ENCODE data around the gene MAP3K7CL.

DNA sequence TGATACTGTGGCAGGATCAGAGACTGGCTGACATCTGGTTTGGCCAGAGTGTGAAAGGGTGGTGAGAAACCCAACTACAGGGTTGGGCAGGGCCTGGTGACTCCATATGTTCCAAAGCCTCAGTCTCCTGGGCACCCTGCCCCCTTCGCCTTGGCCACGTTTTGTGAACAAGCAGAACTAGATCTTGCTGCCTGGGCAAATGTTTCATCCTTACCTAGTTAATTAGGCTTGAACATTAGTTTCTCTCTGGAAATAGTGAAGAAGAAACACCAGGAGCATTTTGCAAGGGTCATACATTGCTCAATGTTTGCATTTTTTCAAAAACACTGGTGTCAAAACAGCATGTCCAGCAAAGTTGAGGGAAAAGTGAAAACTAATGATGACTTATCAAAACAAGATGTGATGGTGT is 60.5 kb downstream of the MAP3K7CL start:
- TF ChIP-seq POLR2A (IDR thresholded peaks at IDR 0.05), result no peak
- TF ChIP-seq, protein P1, sequence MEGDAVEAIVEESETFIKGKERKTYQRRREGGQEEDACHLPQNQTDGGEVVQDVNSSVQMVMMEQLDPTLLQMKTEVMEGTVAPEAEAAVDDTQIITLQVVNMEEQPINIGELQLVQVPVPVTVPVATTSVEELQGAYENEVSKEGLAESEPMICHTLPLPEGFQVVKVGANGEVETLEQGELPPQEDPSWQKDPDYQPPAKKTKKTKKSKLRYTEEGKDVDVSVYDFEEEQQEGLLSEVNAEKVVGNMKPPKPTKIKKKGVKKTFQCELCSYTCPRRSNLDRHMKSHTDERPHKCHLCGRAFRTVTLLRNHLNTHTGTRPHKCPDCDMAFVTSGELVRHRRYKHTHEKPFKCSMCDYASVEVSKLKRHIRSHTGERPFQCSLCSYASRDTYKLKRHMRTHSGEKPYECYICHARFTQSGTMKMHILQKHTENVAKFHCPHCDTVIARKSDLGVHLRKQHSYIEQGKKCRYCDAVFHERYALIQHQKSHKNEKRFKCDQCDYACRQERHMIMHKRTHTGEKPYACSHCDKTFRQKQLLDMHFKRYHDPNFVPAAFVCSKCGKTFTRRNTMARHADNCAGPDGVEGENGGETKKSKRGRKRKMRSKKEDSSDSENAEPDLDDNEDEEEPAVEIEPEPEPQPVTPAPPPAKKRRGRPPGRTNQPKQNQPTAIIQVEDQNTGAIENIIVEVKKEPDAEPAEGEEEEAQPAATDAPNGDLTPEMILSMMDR (IDR thresholded peaks at IDR 0.05), result no peak

All from Peyer's patch (tissue), 4 donors.